ENCODE measurements around the gene KAT6B.

The KAT6B gene

GRCh38 chr10:74981831-74982633 is 155.6 kb downstream of the KAT6B start:
- DNase-seq (ENCODE audit: low read depth in 1 of 2, low spot score in 1 of 2), result no peak

GRCh38 chr10:74982634-74982982 is 156.2 kb downstream of the KAT6B start:
- DNase-seq (ENCODE audit: low read depth in 1 of 2, low spot score in 1 of 2), result no peak

DNA sequence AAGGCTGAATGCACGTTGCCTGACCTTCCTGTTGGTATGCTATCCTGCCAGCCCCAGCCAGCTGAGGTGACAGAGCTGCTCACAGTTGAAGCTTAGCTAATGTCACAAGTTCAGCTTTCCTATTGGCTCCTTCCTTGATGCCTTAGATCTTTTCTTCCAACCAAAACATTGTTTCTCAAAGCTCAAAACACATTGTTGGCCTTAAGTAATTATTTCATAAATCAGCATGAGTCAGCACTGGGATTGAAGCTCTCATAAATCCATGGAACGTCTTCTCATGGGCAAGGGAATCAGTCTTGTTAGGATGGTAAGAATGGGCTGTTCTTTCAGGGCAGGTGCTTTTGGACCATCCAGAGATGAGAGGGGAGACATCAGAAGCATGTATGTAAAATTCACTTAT is 157.0 kb downstream of the KAT6B start:
- DNase-seq (ENCODE audit: low read depth in 1 of 2, low spot score in 1 of 2), result no peak

GRCh38 chr10:74987339-74988053 is 161.1 kb downstream of the KAT6B start:
- no peak for DNase-seq (ENCODE audit: low read depth in 1 of 2, low spot score in 1 of 2)

GRCh38 chr10:74988054-74988775 is 161.8 kb downstream of the KAT6B start:
- DNase-seq (ENCODE audit: low read depth in 1 of 2, low spot score in 1 of 2), result no peak

DNA sequence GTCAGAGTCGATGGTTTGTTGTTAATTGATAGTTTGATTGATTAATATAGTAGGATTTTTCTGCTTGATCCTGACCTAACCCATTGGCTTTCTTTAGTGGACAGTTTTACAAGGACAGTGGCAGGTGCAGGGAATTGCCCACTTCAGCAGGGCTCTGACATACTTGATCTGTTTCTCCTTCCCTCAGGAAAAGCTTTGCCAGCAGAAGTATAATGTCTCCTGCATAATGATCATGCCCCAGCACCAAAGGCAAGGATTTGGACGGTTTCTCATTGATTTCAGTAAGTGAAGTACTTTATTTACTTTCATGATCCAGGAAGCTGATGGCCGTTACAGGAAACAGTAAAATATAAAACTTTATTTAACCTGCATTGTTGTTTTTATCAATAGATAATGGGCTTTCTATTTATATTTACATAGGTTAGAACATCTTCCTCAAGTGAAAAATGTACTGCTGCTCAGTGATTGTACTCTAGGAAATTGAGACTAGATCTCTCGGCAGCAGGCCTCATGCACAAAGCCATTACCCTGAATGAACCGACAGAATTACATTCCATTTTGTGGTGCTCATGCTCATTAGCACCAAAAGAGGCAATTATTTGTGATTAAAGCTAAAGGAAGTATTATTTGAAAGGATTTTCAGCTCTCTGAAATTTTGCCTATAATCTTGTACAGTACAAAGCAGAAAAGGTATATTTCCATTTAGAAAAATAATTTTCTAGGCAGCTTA is 162.6 kb downstream of the KAT6B start:
- DNase-seq (ENCODE audit: low read depth in 1 of 2, low spot score in 1 of 2), result no peak

DNA sequence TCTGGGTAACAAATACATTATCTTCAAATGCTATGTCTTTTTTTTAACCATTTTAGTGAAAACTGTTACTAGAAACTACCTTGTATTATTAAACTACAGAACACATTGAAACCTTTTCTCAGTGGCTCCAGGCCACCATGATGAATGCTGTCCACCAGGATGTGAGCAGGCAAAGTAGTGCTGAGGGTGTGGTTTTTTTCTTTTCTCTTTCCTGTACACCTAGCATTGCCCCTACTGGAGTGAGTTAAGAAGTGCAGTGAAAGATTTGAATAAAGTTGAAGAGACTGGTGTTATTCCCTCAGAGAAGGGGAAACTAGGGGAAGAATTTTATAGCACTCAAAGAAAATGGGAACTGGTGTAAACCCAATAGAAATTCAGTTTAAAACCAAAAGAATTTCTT is 165.0 kb downstream of the KAT6B start:
- no peak for DNase-seq (ENCODE audit: low read depth in 1 of 2, low spot score in 1 of 2)

- no peak for DNase-seq (ENCODE audit: low read depth in 1 of 2, low spot score in 1 of 2)
Measured at GRCh38 chr10:74992068-74992467, 165.7 kb downstream of the KAT6B start.

GRCh38 chr10:74993649-74994048 is 167.2 kb downstream of the KAT6B start:
- DNase-seq (ENCODE audit: low read depth in 1 of 2, low spot score in 1 of 2), result no peak

- no peak for DNase-seq (ENCODE audit: low read depth in 1 of 2, low spot score in 1 of 2)
Measured at GRCh38 chr10:74994854-74995253, 168.5 kb downstream of the KAT6B start.

DNA sequence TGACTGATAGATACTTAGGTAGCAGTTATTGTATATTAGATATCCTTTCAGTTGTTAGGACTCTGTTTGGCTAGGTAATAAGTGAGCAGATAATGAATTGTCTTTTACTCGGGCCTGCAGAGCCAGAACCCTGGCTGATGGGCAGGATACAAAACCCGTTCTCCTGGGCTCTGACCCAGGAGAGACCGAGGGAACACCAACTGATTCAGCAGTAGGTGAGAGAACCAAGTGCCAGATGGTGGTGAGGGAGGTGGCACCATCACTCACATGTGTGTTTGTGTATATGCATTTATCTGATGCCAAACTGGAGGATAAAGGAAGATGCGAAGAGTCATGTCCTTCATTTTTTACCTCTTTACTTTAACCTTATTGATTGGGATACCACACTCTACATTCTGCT is 169.4 kb downstream of the KAT6B start:
- DNase-seq (ENCODE audit: low read depth in 1 of 2, low spot score in 1 of 2), result no peak

DNA sequence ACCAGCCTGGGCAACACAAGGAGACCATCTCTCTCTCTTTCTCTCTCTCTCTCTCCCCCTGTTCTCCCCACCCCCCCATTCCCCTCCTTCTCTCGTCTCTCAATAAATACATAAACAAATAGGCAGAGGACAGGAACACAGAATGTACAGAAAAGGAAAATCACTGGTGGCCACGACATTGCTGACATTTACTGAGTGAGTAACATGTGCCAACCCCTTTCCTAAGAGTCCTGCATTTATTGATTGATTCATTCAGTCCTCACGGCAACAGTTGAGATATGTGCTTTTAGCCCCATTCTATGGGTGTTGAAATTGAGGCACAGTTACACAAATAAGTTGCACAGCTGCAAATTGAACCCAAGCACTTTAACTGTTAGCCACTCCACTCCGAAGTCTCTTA is 170.8 kb downstream of the KAT6B start:
- DNase-seq (ENCODE audit: low read depth in 1 of 2, low spot score in 1 of 2), result no peak

GRCh38 chr10:75000748-75001321 is 174.4 kb downstream of the KAT6B start:
- no peak for DNase-seq (ENCODE audit: low read depth in 1 of 2, low spot score in 1 of 2)

DNA sequence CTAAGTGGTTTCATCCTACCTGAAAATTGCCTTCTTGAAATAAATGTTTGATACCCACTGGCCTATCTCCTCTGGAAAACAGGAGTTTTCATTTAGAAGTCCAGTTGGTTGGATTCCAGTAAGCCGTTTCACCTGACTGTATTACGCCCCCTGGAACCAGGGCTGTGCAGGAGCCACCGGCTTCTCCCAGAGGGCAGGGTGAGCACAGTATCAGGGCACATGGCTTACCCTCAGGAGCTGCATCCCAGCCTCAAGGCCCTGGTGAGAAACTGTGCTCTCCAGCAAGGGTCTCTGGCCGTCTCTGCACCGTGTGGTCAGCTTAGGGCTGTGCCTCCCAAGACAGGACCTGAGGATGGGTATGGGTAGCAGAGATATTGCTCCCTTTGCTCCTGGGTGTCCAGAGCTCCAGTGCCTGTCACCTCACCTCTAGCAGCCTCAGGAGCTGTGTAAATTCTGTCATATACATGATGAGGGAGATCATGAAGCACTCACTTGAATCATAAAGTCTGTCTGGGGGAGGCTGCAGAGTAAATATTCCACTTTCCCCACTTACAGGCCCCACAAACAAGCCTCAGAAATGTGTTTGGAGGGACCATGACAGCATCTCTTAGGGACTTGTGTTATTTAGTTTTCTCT is 175.4 kb downstream of the KAT6B start:
- no peak for DNase-seq (ENCODE audit: low read depth in 1 of 2, low spot score in 1 of 2)

DNA sequence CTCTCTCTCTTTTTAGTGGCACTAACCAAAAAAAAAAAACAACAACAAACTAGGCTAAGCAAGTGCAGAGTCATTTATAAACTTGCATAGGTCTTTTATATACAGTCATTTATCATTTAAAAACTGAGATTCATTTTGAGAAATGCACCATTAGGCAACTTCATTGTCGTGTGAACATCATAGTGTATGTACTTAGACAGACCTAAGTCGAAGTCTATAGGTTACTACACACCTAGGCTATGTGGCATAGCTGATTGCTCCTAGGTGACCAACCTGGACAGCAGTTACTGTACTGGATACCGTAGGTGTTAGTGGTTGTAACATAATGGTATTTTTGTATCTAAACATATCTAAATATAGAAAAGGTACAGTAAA is 175.9 kb downstream of the KAT6B start:
- DNase-seq (ENCODE audit: low read depth in 1 of 2, low spot score in 1 of 2), result no peak

GRCh38 chr10:75002967-75003594 is 176.7 kb downstream of the KAT6B start:
- DNase-seq (ENCODE audit: low read depth in 1 of 2, low spot score in 1 of 2), result no peak

DNA sequence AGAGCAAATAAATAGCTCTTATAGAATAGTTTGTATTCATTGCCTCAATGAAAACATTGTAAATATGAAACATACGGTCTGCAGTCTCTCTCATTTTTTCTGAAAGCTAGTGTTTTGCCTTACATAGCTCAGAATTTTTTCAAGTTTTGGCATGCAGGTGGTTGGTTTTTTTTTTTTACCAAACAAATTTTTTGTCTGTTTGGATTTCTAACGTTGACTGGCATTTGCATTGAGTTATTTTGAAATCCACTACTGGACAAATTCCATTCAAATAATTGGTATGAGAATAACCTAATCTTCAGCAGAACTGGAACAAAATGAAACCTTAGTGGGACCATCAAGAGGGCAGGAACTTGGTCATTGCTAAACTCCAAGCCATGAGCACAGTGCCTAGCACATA is 177.5 kb downstream of the KAT6B start:
- DNase-seq (ENCODE audit: low read depth in 1 of 2, low spot score in 1 of 2), result no peak

GRCh38 chr10:75007646-75008045 is 181.2 kb downstream of the KAT6B start:
- DNase-seq (ENCODE audit: low read depth in 1 of 2, low spot score in 1 of 2), result no peak

- DNase-seq (ENCODE audit: low read depth in 1 of 2, low spot score in 1 of 2), result no peak
Measured at GRCh38 chr10:75008952-75009351, 182.6 kb downstream of the KAT6B start.

DNA sequence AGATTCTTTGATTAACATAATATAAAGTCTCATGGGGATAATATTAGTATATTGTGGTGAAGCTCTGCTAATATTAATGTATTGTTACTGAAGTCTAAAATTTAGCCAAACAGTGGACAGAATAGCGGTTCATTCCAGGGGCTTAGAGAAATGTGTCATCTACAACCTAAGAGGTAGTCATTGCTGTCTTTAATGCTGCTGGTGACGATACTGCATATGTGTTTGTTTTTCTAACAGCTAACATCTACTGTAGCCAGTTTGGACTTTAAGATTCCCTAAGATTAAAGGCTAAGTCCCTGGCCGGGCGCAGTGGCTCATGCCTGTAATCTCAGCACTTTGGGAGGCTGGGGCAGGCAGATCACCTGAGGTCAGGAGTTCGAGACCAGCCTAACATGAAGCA is 183.0 kb downstream of the KAT6B start:
- no peak for DNase-seq (ENCODE audit: low read depth in 1 of 2, low spot score in 1 of 2)

All from activated CD4-positive, alpha-beta T cell treated with anti-CD3 and anti-CD28 coated beads, Interleukin-2, amount 50 U/mL, for 24 hours (primary cell).